ENCODE results near the gene TNFRSF12A.

The TNFRSF12A gene

DNA sequence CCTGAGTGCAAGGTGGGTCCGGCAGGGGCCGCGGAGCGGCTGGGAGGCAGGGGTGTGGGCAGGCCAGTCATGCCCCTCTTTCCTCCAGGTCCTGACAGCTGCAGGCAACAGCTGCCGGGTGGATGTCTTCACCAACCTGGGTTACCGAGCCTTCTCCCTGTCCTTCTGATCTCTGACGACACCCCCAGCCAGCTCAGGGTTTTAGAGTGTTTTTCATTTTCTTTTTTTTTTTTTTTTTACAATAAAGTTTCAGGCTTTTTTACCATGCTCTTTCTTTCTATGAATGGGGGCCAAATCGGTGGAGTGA, 7.3 kb downstream of the TNFRSF12A start:
- no peak for DNase-seq

DNA sequence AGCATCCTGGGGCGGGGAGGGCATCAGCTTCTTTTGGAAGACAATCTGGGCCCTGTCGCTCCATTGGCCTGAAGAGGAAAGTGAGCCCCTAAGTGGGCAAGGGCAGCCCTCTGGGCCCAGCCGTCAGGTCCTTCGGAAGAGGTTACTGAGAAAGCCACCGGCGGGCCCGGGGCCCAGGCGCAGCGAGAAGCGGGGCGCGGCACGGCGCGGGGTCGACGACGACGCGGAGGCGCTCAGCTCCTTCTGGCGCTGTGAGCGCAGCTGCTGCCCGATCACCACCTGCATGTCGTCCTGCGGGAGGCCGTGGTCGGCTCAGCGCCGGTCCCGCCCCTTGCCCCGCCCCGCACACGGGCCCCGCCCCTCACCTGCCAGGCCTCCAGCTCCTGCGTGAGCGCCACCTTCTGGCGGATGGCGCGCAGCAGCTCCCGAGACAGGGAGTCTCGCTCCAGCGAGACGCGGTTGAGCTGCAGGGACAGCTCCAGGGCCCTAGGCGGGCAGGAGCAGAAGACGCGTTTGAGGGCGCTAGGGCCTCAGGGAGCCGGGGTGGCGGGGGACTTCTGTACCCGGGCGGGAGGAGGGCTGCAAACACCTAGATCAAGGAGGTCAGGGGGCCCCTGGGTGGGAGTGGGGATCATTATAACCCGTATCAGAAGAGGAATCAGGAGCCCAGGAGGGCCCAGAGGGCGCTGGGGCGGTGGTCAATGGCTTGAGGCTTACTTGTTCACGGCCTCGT, 8.0 kb downstream of the TNFRSF12A start:
- DNase-seq = peak; percentile 53

DNA sequence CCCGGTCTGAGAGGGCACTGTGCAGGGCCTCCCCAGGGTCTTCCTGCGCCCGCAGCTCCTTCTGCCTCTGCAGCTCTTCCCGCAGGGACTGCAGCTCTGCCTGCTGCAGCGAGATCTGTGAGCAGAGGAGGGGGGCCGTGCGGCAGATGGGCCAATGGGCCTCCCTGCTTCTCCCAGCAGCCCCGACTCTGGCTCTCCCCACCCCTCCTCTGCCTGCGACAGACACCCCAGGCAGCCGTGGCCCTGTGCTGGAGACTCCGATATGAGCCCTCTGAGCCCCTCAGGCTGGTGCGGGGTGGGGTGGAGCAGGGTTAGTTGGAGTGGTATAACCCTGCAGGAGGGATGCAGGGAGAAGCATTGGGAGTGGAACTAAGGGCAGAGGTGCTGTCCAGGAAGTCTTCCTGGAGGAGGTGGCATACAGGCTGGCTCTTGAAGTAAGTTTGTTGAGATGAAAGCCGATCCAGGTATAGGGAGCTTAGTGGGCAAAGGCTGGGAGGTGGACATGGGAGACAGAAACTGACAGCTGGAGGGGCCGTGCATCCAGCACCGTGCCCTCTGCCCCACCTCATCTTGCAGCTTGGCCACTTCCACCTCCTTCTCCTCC, 8.7 kb downstream of the TNFRSF12A start:
- no peak for DNase-seq

DNA sequence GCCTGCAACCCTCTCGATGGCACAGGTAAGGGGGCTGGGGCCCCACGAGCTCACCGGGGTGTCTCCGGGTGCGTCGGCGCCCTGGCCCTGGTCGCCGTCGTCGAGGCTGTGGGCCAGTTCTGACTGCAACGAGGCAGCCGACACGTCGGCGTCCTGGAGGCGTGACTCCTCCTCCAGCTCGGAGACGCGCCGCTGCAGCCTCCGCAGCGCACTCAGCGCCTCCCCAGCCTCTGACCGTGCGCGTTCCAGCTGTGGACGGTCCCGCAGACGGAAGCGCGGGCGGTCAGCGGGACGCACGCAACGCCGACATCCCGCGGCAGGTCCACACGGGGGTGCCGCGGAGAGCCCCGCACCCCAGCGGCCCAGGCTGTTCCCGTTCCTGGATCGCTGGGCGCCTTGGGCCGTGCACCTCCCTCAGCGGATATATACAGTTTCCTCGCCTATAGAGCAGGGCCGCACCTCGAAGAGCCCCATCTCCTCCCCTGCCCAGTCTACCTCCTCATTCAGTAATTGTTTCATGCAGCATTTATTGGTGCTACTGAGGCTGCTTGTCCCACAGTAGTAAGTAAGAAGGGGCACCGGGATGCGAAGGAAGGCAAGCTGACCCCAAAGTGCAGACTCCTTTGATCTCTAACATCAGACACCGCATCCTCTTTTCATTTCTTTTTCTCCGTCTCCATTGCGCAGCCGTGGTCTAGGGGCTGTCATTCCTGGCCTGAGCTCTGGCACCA, 9.5 kb downstream of the TNFRSF12A start:
- DNase-seq = no peak

DNA sequence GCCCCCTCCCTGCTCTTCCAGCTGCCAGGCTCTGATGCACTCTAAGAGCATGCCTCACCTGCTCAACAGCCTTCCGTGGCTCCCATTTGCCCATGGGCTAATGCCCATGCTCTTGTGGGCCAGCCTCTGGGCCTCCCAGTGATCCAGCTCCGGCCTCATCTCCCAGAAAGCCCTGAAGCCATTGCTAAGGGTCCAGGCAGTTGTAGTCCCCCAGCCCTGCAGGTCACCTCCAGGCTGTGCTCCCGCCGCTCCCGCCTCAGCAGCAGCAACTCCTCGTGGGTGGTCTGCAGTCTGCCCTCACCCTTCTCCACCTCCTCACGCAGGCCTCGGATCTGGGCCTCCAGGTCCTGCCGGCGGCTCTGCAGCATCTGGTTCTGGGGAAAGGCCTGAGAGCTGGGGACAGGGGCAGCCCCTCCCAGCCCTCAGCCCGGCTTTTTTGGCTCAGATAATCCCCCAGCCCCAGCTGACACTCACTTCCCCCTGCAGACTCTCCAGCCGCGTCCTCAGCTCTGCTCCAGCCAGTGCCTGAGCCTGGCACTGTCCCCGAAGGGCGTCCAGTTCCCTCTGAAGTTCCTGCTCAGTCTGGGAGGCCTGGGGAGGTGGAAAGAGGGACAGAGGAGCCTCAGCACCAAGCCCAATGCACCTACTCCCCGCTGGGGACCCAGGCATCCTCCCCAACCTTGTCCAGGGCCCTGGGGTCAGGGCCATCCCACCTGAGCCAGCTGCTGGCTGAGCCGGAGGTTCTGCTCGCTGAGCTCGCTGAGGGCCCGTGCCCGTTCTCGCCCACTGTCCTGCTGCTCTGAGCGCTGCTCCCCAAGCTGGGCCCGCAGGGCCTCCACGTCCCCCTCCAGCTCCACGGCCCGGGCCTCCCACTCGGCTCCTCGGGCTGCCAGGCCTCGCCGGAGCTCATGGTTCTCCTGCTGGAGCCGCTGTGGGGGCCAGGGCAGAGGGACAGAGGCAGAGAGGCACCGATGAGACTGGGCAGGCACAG, 10.3 kb downstream of the TNFRSF12A start:
- DNase-seq = no peak

DNA sequence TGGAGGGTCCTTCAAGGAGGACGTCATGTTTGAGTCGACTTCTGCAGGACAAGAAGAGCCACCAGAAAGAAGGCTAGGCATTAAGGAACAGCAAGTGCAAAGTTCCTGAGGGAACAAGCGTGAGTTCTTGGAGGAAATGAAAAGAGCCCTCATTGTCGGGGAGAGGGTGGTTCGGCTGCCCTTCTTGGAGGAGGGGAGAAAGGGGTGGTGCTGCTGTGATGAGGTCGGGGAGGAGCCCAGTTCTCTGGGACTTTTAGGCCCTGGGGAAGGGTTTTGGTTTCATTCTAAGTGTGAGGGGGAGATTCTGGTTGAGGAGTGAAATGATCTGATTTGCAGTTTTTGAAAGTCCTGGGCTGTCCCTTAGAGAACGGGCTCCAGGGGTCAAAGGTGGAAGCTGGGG, 12.5 kb downstream of the TNFRSF12A start:
- no peak for DNase-seq

DNA sequence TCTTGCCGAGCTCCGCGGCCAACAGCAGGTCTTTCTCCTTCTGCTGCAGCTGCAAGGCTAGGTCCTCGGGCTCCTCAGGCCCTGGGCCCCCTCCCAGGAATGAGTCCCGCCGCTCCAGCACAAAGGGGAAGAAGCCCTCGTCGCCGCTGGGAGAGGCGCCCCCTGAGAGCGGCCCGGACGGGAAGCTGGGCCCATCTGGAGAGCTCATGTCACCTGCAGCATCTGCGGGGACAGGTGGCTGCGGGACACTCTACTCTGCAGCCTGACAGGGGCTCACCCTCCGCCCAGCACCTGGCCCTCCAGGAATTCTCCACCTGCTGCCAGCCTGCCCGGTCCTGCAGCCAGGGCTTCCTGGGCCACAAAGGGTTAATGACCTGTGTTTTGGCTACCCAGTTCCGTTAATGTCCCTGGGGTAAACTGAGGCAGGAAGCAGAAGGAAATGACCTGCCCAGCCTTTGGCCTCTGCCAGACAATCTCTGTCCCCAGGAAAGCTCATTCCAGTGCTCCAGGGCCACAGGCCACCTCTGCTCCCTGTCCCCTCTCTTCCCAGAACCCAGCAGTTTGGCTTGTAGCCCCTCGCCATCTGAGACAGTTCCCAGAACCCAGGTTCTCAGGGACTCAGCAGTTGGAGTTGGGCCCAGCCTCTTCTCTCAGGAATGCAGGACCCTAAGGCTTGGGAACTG, 15.3 kb downstream of the TNFRSF12A start:
- no peak for DNase-seq

DNA sequence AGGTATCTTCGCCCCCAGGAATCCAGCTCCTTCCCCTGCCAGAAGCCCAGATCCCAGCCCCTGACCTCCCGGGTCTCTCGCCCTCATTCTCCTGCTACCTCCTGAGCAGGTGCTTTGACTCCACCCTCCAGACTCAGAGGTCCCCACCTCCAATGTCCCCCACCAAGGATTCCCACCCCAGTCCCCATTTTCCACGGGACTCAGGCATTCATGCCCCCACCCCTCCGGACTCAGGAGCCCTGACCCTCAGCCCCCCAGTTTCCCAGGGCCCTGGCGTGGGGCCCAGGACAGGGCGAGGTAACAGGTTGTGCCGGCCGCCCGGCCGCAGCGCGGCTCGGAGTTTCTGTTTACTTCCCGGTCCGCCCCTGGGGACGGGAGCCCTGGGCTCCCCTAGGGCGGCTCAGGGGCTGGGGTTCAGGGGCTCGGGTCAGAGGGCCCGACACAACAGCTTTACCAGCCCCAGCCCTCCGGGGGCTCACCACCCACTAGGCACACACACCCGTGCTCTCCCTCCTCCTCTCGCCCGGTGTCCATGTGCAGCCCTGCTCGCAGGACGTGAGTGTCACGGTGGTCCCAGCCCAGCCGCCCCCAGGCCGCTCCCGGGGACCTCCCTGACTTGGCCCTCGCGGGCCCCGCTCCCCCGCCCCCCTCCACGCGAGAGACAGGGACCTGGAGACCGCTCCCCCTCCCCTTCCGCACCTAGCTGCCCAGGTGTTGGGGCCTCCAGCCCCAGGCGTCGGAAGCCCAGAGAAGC, 16.0 kb downstream of the TNFRSF12A start:
- no peak for DNase-seq

DNA sequence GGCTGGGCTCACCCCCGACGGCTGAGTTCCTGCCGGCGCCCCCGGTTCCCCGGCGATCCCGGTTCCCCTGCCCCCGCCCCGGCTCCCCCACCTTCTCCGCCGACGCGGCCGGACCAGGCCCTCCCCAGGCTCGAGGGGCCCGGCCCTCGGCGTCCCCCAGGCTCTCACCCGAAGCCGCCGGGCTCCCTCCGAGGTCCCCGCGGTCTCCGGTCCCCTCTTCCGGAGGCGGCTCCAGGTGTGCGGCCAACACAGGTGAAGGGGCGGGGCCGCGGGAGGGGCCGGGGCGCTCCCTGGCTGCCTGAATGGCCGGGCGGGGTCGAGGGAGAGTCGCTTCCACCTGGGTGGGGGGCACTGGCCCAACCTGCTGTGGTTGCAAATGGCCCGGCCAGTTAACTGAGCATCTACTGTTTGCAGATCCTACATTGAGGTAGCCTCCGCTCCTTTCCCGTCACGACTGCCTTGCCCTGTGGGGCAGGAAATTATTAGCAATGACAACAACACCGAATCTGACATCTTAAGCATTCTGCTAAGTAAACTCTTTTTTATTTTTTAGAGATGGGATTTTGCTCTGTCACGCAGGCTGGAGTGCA, 16.7 kb downstream of the TNFRSF12A start, which contains the start of gene BICDL2:
TSS of gene BICDL2 (minus strand) at position 219 of the 590 bp plus-strand sequence. CDS start 1,448 bp downstream, outside the sequence.
- DNase-seq = no peak

DNA sequence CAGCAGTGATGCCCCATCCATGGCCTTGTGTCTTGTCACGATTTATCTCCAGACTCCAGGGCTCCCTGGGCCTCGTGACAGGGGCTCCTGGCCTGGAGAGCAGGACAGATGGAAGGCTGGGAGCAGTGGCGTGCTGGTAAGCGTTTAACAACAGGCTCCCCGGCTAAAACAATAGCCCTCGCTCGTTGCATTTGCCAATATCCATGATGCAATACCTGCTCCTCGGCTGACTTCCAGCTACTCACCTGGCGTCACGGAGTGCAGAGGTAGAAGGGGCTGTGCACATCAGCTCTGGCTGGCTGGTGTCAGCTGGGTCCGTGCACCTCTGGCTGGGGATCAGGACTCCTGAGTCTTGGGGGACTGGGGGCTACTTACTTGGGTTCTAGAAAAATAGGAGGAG, 18.1 kb downstream of the TNFRSF12A start:
- no peak for DNase-seq

DNA sequence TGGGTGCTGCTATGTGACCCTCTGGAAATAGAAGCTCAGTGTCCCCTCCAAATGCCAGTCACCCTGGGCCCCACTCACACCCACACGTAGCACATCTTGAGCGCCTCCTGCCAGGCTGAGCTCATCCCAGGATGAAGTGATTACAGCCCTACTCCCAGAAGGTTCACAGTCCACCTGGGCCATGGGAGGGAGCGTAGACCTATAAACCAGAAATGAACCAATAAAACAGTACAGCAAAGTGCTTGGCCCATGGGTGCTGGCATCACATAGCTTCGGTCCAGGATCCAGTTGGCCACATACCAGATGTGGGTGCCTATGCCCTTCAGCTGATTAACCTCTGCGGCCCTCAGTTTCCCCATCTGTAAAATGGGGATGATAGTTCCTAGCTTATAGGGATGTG, 18.7 kb downstream of the TNFRSF12A start:
- no peak for DNase-seq

DNA sequence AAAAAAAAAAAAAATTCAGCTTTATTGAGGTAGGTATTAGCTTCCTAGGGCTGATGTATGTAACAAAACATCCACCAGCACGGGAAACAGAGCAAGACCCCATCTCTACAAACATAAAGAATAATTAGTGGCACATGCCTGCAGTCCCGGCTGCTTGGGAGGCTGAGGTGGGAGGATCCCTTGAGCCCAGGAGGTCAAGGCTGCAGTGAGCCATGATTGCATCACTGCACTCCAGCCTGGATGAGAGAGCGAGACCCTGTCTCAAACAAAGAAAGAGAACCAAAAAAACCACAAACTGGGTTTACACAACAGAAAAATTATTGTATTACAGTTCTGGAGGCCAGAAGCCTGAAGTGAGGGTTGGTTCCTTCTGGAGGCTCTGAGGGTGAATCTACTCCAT, 22.2 kb downstream of the TNFRSF12A start:
- DNase-seq = no peak

DNA sequence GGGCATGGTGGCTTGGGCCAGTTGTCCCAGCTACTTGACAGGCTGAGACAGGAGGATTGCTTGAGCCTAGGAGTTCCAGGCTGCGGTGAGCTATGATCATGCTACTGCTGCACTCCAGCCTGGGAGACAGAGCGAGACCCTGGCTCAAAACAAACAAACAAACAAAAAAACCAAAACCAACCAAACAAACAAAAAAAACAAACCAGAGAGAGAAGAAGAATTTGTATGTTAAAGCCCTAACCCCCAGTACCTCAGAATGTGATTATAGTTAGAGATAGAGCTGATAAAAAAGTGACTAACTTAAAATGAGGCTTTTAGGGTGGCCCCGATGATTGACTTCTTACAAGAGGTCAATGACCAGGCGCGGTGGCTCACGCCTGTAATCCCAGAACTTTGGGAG, 24.5 kb downstream of the TNFRSF12A start:
- DNase-seq = no peak

DNA sequence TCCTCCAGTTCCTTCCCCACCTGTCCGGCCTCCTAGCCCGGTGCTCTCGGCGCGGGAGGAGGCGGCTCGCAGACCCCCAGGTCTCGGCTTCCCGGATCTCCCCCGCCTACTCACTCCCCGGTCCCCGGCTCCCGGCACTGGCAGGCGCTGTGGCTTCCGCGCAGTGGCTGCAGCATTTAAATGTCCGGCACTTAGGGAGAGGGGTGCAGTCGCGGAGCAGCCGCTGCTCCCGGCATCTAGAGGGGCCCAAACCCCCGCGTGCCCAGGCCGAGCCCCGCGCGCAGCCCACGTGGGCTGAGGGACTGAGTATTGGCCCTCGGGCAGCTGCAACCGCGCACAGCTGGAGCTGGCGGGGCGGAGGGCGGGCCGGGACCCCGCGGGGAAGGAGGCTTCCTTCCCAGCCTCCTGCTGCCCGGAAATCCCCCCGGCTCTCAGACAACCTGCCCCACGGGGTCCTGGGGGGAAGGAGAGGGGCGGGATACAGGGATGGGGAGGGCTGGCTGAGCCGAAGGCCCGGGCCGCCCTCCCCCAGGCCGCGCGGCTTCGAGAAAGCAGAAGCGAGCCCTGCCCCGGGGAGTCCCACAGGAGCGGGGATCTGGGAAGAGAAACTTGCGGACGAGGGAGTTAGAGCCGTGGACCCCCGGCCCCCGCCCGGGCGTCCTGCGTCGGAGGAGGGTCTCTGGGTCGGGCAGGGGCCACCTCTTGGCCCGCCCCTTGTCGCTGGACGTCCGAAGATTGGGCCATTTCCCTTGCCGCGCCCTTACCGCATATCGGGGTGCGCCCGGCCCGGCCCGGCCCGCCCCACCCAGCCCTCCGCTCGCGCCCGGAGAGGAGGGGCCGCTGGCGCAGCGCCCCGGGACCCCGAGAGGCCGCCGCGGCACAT, 25.8 kb downstream of the TNFRSF12A start, which contains the start of gene MMP25:
TSS of gene MMP25 (plus strand) at position 804 of the 883 bp plus-strand sequence. CDS start 357 bp downstream, outside the sequence.
- no peak for DNase-seq

DNA sequence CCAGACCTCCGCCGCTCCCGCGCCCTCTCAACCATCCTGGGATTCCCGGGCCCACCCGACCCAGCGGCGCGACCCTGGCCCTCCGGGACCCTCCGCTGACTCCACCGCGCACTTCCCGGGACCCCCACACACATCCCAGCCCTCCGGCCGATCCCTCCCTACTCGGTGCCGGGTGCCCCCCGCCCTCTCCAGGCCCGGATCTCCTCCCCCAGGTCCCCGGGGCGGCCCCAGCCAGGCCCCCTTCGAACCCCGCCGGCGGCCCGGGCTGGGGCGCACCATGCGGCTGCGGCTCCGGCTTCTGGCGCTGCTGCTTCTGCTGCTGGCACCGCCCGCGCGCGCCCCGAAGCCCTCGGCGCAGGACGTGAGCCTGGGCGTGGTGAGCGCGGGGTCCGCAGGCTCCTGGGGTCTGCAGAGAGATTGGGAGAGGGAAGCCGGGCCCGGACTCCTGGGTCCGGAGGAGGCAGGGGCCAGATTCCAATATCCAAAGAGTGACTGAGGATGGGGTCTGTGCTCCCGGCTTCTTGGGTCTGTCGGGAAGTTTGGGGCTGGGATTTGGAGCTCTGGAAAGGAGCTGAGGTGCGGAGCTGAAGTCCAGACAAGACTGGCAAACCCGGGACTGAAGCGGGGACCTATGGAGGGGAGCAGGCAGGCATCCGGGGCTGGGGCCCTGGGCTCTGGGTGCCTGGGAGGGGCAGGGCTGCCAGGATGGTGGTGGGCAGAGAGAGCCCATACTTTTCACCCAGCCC, 26.6 kb downstream of the TNFRSF12A start:
- DNase-seq = no peak

DNA sequence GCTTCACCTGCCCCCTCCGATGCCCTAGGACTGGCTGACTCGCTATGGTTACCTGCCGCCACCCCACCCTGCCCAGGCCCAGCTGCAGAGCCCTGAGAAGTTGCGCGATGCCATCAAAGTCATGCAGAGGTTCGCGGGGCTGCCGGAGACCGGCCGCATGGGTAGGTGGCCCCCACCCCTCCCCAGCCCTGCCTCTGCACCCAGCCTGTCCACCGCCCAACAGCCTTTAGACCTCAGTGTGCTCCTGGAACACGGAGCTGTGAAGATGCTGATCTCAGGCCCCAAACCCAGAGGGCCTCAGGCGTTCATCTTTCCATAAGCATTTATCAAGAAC, 27.2 kb downstream of the TNFRSF12A start:
- no peak for DNase-seq

DNA sequence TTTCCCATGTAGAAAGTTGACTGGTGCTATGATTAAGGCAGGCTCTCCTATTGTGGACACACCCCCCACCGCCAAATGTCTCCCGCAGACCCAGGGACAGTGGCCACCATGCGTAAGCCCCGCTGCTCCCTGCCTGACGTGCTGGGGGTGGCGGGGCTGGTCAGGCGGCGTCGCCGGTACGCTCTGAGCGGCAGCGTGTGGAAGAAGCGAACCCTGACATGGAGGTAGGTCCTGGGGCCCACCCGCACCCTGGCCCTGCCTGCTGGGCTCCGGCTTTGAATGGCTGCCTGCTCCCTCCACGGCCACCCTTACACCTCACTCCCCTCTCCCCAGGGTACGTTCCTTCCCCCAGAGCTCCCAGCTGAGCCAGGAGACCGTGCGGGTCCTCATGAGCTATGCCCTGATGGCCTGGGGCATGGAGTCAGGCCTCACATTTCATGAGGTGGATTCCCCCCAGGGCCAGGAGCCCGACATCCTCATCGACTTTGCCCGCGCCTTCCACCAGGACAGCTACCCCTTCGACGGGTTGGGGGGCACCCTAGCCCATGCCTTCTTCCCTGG, 29.8 kb downstream of the TNFRSF12A start:
- no peak for DNase-seq

DNA sequence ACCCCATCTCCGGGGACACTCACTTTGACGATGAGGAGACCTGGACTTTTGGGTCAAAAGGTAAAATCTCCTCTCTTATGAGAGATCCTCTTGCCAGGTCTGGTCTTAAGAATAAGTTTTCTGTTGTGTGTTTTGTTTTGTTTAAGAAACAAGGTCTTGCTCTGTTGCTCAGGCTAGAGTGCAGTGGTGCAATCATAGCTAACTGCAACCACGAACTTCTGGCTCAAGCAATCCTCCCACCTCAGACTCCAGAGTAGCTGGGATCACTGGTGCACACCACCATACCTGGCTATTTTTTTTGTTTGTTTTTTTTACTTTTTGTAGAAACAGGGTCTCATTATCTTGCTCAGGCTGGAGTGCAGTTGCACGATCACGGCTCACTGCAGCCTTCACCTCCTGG, 30.3 kb downstream of the TNFRSF12A start:
- no peak for DNase-seq

DNA sequence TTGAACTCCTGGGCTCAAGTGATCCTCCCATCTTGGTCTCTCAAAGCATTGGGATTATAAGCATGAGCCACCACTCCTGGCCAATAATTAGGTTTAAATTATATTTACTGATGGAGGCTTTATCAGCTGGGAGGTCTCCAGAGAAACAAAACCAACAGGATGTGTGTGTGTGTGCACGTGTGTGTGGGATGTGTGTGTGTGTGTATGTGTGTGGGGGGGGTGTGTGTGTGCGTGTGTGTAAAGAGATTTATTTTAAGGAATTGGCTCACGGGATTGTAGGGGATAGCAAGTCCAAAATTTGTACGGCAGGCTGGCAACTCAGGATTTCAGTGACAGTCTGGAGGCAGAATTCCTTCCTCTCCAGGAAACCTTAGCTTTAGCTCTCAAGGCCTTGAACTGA, 30.8 kb downstream of the TNFRSF12A start:
- no peak for DNase-seq
